ENCODE results near the gene RELN. TPM values are rescaled to one million over a fixed set of nuclear protein-coding genes. Genes with fewer than 3 reads are reported as not detected.

The RELN gene
- polyA plus RNA-seq, 1 donor (not counting 4 experiments of a cell fraction or from before 2014, with no cell fraction given) = not detected

DNA sequence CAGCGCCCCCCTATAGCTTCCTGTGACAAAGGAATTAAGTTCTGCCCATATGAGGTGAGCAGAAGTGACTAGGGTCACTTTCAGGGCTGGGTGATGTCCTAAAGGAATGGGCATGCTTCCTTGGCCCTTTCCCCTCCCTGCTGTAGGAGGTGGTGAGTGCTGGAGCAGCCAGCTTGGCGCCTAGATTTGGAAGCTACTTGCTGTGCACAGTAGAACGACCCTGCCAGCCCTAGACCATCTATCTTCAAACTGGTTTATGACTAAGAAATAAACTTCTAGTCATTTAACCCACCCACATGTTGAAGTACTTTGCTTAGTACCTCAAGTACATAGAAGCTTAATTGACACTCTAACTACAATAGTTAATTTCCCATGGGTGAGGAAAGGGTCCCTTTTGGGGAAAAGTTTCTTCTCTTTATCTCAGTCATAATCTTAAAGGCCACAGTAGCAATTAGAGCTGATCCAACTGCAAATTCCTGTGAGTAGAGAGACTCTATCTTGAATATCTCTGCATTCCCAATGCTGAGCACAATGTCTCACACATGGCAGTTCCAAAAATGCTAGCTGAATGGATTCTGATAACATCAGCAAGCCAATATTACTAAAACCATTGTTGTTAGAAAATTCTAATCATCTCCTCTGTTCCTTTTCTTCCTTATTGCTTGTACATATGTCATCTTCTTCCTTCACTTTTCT lies 227.2 kb downstream of the RELN start:
- Histone ChIP-seq H3K4me2 (ENCODE audit: control insufficient read depth, extremely low read depth, insufficient read depth, low read depth, low read length) (no peak overlapping the region), H3K27me3 (ENCODE audit: control insufficient read depth, extremely low read depth, insufficient read depth, low read length) (no peaks in the 10 kb centered on the region), H3K9me3 (ENCODE audit: control insufficient read depth, low read depth, low read length) (no peaks in the 10 kb centered on the region), H3K27ac (ENCODE audit: control insufficient read depth, insufficient read depth, low read length) (no peak overlapping the region), H3K4me1 (ENCODE audit: control insufficient read depth, extremely low read depth, insufficient read depth, low read length) (no peaks in the 10 kb centered on the region), H2AFZ (ENCODE audit: control insufficient read depth, low read length) (no peak overlapping the region), H3K9ac (ENCODE audit: control insufficient read depth, extremely low read depth, insufficient read depth, low read length) (no peak overlapping the region), H3K36me3 (ENCODE audit: control insufficient read depth in 2 of 2, extremely low read depth in 1 of 2, insufficient read depth in 2 of 2, low read length in 2 of 2) (no peaks in the 10 kb centered on the region), H4K20me1 (ENCODE audit: control insufficient read depth, extremely low read depth, insufficient read depth, low read length) (no peaks in the 10 kb centered on the region), H3K79me2 (ENCODE audit: control insufficient read depth, insufficient read depth, low read length) (no peaks in the 10 kb centered on the region), H3K4me3 (ENCODE audit: control insufficient read depth in 2 of 3, extremely low read depth in 1 of 3, insufficient read depth in 2 of 3, low read depth in 1 of 3, low read length in 3 of 3) (no peak overlapping the region), H3K9me1 (ENCODE audit: control insufficient read depth, extremely low read depth, insufficient read depth, low read length) (no peaks in the 10 kb centered on the region)
- dilution Hi-C loops (cut with MboI; ENCODE audit: extremely low pct_ligation_motif_present, low sequenced_read_pairs) = loop anchor here (25.0 kb wide), 1 partner anchor 200 kb away; no protein-coding TSS in a partner anchor
- DNase-seq (ENCODE audit: low read depth, low spot score) (no peak), FAIRE-seq (no peak)
- TF ChIP-seq EZH2 (IDR thresholded peaks at IDR 0.05; ENCODE audit: low read length) = no peak
- TF ChIP-seq, protein P1, sequence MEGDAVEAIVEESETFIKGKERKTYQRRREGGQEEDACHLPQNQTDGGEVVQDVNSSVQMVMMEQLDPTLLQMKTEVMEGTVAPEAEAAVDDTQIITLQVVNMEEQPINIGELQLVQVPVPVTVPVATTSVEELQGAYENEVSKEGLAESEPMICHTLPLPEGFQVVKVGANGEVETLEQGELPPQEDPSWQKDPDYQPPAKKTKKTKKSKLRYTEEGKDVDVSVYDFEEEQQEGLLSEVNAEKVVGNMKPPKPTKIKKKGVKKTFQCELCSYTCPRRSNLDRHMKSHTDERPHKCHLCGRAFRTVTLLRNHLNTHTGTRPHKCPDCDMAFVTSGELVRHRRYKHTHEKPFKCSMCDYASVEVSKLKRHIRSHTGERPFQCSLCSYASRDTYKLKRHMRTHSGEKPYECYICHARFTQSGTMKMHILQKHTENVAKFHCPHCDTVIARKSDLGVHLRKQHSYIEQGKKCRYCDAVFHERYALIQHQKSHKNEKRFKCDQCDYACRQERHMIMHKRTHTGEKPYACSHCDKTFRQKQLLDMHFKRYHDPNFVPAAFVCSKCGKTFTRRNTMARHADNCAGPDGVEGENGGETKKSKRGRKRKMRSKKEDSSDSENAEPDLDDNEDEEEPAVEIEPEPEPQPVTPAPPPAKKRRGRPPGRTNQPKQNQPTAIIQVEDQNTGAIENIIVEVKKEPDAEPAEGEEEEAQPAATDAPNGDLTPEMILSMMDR (optimal IDR thresholded peaks at IDR 0.05 in 1 of 3, IDR thresholded peaks at IDR 0.05 in 1 of 3, conservative IDR thresholded peaks at IDR 0.05 in 1 of 3; ENCODE audit: extremely low read depth in 1 of 3, insufficient read depth in 2 of 3, low read length in 3 of 3) = no peak

DNA sequence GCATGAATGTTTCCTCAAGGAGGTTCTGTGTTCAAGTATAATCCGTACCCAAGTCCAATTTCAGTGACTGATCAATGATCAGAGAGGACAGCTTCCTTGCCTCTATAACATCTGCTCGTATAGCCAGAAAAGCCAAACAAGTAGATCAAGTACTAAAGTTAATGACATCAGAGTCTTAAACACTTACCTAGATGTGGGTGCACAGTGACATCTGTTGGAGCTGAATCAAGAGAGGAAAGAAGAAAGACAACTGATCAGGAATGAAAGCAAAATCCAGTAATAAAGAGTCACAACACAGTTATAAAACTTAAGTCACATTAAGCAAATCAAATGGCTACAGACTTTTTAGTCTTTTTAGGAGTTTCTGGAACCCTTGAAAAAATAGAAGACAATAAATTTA lies 236.5 kb downstream of the RELN start:
- Histone ChIP-seq H3K9me3 (ENCODE audit: control insufficient read depth, low read depth, low read length) (no peaks in the 10 kb centered on the region), H3K9me1 (ENCODE audit: control insufficient read depth, extremely low read depth, insufficient read depth, low read length) (no peaks in the 10 kb centered on the region), H4K20me1 (ENCODE audit: control insufficient read depth, extremely low read depth, insufficient read depth, low read length) (no peaks in the 10 kb centered on the region), H3K4me2 (ENCODE audit: control insufficient read depth, extremely low read depth, insufficient read depth, low read depth, low read length) (no peak overlapping the region), H3K9ac (ENCODE audit: control insufficient read depth, extremely low read depth, insufficient read depth, low read length) (no peak overlapping the region), H3K79me2 (ENCODE audit: control insufficient read depth, insufficient read depth, low read length) (no peaks in the 10 kb centered on the region), H3K27ac (ENCODE audit: control insufficient read depth, insufficient read depth, low read length) (no peak overlapping the region), H3K4me3 (ENCODE audit: control insufficient read depth in 2 of 3, extremely low read depth in 1 of 3, insufficient read depth in 2 of 3, low read depth in 1 of 3, low read length in 3 of 3) (no peak overlapping the region), H3K27me3 (ENCODE audit: control insufficient read depth, extremely low read depth, insufficient read depth, low read length) (no peaks in the 10 kb centered on the region), H3K4me1 (ENCODE audit: control insufficient read depth, extremely low read depth, insufficient read depth, low read length) (no peaks in the 10 kb centered on the region), H2AFZ (ENCODE audit: control insufficient read depth, low read length) (no peak overlapping the region), H3K36me3 (ENCODE audit: control insufficient read depth in 2 of 2, extremely low read depth in 1 of 2, insufficient read depth in 2 of 2, low read length in 2 of 2) (no peaks in the 10 kb centered on the region)
- dilution Hi-C loops (cut with MboI; ENCODE audit: extremely low pct_ligation_motif_present, low sequenced_read_pairs) = loop anchor here (25.0 kb wide), 1 partner anchor 191 kb away; no protein-coding TSS in a partner anchor
- DNase-seq (ENCODE audit: low read depth, low spot score) (no peak), FAIRE-seq (no peak)
- no peak for TF ChIP-seq EZH2 (IDR thresholded peaks at IDR 0.05; ENCODE audit: low read length)
- TF ChIP-seq, protein P1 (optimal IDR thresholded peaks at IDR 0.05 in 1 of 3, IDR thresholded peaks at IDR 0.05 in 1 of 3, conservative IDR thresholded peaks at IDR 0.05 in 1 of 3; ENCODE audit: extremely low read depth in 1 of 3, insufficient read depth in 2 of 3, low read length in 3 of 3) = peak in 1 of 3 experiments; percentile 33

Data from keratinocyte (primary cell).